NOMO-1 treated with dmso at 0.1 percent for 144 hours (cell line): ENCODE measurements around the gene NTM.

Experiments used
- DNase-seq: peaks from one replicate; lab custom pipeline; 2025; ENCODE audit not compliant: unreplicated experiment; lab: John Stamatoyannopoulos, UW

NTM gene

DNA sequence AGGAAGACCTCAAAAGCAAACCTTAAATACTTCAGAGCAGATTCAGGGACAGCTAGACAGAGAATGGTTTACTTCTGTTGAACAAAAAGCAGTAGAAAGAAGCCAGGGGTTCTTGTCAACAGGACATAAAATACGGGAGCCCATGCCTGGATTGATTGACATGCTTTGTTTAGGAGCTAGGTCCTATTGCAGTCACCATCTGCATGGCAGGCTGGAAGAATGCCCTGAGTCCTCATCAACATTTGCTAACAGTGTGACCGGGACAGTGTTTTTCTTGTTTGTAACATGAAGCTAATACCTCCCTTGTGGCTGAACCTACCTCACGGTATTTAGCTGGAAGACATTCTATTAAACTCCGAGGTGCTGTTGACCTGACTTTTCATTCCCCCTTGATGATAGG lies 225.4 kb downstream of the NTM start:
- DNase-seq = no peak

DNA sequence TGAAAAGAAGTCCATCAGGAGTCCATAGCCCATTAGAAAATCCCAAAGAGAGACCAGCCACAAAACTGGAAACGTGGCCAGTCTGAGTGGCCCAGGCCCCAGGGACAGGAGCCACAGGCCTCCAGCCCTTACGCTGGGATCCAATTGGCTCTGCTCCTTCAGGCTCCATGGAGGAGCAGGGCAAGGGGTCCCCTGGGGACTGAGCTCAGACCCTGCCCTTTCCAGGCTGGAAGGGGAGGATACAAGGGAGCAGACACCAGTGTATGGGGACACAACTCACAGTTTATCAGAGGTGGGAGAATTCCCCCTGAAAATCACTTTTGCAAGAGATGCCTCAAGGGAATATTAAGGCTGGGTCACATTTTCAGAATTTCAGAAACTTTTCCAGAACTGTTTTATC lies 227.5 kb downstream of the NTM start:
- no peak for DNase-seq

DNA sequence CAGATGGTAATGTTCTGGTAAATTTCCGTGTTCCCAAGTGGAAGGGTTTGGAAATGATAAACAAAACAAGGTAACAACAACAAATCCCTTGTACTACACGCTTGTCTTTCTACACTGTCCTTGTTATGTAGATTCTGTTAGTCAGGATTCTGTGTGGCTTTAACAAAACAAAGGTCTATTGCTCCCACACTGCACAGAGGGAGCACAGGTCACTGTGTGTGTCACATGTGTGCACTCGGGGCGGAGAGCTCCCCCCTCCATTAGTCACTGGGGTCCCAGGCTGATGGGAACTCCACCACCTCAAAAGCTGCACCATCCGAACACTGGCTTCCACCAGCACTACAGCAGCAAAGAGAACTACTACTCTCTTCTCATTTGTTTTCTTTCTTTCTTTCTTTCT lies 227.9 kb downstream of the NTM start:
- no peak for DNase-seq

DNA sequence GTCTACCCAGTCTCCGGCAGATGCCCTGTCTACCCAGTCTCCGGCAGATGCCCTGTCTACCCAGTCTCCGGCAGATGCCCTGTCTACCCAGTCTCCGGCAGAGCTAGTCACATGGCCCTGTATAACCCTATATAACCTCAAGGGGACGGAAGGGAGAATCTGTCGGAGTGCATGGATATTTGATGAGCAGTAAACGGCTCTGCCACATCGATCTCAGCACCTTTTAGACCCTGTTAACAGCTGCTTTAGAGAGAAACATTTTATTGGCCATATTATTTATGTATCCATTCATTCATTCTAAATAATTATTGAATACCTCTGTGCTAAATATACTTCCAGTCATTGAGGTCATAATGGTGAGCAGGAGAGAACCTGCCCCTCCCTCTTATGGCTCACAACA lies 228.9 kb downstream of the NTM start:
- DNase-seq = no peak

DNA sequence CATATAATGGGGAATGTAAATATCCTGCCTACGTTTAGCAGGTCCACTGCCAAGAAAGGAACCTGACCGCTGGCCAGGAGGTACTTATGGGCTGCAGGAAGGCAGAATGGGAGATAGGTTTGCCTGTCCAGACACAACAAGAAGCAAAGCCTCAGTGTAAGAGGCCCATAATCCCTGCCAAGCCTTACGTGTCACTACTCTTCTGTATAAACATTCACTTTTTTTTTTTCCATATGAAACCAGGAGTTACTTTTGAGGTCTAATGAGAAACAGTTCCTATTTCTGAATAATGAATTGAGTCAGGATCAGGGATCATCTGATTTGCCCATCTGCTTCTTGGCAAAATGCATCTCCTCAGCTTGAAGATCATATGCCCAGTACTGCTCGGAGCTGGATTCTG lies 230.2 kb downstream of the NTM start:
- DNase-seq = no peak

DNA sequence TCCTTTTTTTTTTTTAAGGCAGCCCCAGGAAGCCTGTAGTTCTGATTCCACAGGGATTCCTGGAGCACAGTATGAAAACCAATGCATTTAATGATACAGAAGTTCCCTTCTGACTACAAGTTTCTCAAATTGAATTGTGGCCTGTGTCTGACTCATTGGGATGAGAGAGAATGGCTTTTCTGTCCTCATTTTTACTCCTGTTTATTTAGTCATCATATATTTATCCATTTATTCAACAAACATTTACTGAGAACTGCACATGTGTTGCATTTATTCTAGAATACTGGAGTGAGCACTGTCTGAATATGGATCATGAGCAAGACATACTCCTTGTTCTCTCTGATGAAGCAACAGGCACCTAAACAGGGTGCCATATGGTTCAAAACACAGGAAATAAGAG lies 231.2 kb downstream of the NTM start:
- no peak for DNase-seq

DNA sequence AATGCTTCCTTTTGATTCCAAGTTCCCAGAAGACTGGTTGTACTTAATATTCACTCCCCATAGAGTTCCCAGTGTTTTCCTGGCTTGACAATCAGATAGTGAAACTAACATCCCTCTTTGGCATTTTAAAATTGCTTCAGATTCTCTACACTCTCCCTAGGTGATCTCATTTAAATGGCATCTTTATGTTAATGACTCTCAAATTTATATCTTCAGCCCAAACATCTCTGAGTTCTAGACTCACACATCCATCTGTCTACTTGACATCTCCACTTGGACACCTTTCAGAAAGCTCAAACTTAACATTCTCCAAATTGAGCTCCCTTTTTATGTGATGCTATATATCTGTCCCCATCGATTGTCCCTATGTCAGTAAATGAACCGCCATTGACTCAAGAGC lies 232.0 kb downstream of the NTM start:
- no peak for DNase-seq

DNA sequence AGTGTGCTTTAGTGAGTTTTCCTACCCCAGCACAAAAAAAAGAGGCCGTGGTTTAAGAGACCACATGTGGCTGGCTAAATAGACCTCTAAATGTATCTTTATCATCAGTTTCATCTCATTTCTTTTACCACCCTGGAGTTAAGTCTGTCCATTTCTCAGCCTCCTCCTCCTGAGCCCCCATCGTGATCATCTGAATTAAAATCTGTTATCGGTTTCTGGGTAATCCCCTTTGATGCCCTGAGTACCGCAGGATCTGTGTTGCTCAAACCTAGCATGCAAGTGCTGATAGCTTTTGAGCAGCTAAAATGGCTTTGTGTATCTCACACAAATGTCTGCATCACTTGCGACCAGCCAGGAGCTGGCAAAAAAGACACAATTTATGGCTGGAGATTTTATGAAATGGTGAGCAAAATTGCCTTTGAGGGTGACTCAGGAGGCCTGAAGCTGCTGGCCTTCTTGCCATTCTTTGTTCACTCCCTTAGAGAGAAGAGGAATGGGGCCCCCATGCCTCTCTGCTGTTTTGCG lies 236.5 kb downstream of the NTM start:
- no peak for DNase-seq

DNA sequence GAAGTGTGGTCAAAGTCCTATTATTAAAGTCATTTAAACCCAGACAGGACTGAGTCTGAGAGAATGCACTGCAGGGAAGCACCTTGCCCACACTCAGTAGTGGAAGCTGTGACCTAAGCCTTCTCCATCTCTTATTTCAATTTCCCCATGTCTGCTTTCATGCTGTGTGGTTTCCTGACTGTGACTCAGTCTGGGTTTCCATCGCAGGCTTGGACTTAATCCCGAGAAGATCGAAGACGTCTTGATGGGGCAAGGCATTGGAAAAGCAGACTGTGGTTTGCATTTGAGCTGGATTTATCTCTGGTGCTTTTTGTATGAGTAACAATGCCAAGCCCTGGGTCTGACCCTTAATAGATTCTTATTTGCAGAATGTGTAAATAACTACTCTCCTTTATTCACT lies 238.9 kb downstream of the NTM start:
- DNase-seq = no peak

DNA sequence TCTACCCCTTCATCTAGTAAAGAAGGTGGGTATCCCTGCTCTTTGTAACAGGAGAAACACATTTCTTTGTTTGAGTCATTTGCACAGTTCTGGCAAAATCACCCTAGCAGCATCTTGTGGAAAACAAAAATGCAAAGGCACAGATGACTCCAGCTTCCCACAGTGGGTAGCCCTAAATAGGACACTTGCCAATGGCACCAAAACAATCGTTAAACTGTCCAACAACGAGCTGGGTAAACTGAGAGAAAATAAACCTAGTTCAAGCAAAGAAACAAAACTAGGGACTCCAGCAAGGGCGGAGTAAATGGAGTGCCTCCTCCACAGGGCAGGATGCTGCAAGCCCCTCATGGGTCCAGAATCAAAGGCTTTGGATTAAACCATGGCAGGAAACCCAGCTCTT lies 239.5 kb downstream of the NTM start:
- no peak for DNase-seq

DNA sequence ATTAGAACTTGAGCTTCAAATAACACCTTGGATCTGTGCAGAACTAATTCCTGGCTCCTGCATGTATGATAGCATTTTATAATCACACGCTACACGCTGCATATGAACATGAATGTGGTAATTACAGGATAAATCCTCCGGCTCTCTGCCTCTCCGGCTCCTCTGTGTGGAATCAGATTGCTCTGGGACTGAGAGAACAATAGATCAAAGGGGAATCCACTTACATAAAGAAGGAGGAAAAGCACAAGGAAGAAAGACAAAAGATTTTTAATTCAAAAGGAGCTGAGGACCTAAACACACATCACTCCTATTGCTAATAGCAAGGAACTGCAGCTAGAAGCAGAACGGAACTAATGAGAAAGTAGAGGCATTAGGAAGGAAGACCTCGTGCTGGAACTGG lies 240.9 kb downstream of the NTM start:
- no peak for DNase-seq

DNA sequence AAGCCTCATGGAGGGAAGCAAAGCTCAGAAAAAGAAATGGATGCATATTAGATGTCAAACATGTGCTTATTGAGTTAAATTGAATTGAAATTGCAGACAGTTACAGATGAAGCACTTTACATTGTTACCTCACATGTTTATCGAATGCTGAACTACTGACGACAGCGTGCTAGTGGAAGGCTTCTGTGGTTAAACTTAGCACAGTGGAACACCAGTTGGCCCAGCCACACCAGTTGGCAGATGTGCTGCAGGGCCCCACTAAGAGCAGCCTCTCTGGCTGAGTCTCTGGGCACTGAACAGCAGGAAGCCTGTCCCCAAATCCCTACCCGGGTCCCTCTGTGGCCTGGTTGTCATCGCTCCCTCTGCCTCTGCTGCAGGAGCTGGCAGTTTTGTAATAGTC lies 242.1 kb downstream of the NTM start:
- DNase-seq = no peak

DNA sequence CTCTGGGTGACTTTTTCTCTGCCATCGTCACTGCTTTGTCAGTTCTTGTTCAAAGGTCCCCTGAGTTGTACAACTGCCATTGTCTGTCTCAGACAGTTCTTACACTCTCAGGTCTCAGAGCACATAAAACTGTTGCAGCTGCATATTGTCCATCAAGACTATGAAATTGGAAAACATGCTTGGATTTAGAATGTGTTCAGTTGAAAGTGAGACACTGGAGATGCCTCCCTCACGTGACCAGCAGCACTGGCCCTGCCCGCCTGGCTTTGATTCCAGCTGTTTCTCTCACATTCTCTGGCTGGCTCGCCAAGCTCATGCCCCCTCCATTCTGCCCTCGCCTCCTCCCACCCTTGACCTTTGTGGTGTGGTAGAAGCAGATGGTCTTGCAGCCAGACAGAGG lies 244.2 kb downstream of the NTM start:
- no peak for DNase-seq

DNA sequence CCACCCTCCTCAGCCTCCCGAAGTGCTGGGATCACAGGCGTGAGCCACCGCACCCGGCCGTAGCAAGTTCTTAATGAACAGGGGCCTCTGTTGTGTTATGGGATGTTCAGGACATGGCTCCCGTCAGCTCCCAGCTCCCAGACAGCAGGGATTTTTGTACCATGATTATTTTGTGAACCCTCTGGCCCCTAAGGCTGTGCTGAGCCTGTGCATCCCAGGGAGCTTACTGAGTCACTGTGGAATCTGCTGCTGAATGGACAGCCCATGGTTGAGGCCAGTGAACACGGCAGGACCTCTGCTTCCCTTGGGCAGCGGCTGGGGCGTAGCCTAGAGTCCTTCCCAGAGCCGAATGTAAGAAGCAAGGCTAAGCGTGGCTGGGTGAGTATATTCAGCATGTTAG lies 245.2 kb downstream of the NTM start:
- no peak for DNase-seq

DNA sequence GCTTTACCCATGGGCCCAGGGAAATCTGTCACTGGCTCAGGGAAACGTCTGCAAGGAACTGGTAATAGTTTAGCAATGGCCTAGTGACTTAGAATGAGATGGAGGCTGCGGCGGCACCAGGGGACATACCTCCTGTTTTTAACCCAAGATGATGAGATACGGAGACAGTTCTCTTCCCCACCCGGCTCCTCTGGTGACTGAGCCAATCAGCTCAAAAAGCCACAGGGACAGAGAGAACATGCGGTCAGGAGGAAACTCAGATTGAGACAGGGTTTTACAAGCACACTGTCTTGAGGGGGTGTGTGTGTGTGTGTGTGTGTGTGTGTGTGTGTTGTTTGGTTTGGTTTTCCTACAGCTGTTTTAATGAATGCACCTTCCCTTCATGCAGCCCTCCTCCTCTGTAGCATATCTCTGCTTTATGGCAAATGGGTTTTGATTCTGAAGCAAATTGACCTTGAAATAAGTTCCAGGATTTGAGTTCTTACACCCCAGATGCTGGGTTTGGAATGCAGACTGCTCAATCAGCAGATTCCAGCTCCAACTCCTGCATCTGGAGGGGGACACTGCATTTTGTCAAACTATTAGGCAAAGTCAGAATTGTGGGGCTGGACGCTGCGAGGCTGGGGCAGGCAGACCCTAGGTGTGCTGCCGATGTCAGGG lies 246.2 kb downstream of the NTM start:
- DNase-seq = no peak

DNA sequence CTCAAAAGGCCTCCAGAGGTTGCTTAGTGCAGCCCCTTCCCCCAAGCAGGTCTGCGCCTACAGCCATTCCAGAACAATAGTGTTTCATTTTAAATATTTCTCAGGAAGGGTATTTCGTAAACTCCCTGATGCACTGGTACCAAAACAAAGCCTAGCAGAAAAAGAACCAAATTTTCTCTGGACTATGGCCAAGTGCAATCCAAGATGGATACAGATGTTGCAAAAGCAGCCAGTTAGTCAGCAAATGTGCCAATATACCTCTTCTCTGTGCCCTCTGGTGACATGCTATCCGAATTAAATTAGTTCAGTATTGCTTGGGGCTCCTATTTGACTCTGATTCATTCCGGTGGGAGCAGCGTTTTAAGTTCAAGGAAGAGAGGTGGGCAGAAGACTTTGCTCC lies 247.8 kb downstream of the NTM start:
- DNase-seq = no peak

DNA sequence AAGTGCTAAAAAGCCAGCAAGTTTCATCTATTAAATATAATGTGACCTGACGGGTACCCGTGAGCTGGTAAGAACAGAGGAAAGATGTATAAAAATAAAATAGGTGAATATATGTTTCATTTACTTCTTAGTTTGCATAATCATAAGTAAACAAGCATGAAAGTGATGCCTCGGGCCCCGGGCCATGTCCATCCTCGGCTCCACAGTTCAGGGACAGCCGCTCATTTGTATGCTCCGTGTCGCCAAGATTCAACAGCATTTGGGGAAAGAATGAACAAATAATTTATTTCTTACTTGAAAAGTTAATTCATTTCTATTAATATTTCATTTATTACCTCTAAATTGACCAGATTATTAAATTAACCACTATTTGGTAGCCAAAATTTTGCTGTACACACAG lies 251.8 kb downstream of the NTM start:
- no peak for DNase-seq

DNA sequence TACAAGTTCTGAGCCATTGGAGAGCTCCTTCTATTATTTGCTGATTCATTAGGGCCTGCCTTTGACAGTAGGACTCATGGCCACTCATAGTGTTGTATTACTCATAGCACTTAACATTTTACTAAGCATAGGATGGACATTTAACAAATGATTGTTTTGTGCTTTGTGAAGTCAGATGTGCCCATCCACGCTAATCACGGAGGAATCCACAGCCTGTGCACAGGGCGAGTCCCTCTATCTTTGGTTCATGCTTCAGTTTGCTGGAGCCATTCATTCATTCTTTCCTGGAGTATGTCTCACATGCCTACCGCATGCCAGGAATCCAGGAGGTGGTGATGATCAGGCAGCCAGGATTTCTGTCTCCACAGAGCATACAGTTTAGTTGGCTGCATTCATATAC lies 254.1 kb downstream of the NTM start:
- no peak for DNase-seq

DNA sequence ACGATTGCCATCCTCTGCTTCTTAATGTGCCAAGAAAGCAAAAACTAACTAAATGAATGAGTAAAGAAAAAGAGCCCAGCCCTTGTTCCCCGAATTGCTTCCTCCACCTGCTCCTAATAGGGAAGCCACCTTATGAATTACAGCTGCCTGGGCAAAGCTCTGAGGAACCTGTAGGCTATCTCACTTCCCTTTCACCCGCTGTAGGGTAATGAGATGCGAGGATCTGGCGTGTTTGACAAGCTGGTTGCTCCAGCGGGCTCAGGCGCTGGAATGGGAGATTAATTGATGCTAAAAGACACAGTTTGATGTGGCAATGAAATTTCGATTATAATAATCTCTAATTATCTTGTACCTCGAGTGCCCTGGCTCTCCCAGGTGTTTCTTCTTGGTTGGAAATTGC lies 256.4 kb downstream of the NTM start:
- no peak for DNase-seq

DNA sequence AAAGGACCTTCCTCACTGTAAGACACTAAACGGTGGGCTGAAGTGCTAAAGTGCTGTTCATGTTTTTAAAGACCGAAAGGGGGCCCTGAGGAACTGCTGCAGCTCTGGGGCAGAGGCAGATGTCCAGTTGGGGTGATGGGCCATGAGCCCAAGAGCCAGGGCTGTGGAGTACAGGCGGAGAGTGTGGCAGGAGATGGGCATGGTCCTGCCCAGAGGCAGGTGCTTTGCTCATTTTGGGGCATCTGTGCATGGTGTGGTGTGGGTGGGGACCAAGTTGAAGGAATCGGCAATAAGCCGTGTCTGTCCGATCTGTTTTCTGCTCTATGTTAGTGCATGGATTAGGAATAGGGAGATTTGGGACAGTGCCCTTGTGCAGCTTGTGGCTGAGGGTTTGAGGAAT lies 258.3 kb downstream of the NTM start:
- DNase-seq = no peak

DNA sequence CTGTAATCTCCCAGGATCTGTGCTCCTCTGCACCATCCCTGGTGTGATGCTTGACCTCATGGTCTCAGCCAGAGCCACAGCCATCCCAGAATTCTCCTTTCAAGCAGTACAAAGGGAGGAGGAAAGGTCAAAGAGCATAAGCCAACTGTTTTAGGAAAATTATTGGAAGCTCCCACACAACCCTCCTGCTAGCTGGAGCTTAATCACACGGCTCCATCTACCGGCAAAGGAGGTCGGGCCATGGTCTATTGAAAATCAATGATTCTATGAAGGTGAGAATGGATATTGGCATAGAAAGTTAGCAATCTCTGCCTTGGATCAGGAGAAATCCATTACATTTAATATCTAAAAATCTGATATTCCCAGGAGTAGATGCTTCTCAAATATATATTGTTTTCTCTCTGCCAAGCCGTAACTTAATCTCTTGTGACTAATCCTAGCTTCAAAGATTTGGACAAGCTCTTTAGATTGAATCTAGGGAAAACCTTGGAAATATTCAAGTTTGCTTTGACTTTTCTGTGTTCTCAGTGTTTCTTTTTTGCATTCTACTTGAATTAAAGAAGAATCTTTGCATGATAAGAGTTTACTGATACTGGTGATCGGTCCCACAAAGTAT lies 259.6 kb downstream of the NTM start:
- no peak for DNase-seq

DNA sequence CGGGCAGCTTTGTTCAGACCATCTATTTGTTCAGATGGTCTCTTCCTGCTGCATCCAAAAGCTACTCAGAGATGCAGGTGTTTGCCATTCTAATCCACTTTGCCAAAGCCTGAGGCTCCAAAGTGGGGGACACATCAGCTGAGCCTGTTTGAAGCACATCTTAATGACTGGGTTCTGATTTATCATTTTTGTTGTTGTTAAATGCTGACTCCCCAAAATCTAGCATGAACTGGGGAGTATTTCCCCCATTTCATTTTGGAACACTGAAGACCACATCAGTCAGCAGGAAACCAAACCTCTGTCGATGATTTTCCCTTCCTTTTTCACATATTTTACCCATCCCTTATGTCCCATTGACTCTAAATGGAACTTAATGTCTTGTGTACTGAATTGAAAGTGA lies 262.6 kb downstream of the NTM start:
- DNase-seq = no peak
